NCI-H146 (cell line): ENCODE results near the gene TLR7.

Experiments
- DNase-seq: peaks from one replicate; lab custom pipeline; 2025; lab: John Stamatoyannopoulos, UW

Gene TLR7

GRCh38 chrX:12891171-12891570, 24.3 kb downstream of the TLR7 start:
- DNase-seq: no peak

- DNase-seq: no peak
These were observed 25.1 kb downstream of the TLR7 start for GRCh38 chrX:12891915-12892506.

GRCh38 chrX:12892716-12893115, 25.8 kb downstream of the TLR7 start:
- DNase-seq: no peak

- peak; percentile 64 for DNase-seq
These were observed 27.5 kb downstream of the TLR7 start for GRCh38 chrX:12894074-12895030.

- DNase-seq: no peak
These were observed 29.0 kb downstream of the TLR7 start for GRCh38 chrX:12895866-12896265.

GRCh38 chrX:12896935-12897334, 30.1 kb downstream of the TLR7 start:
- DNase-seq: no peak

GRCh38 chrX:12898073-12898472, 31.2 kb downstream of the TLR7 start:
- no peak for DNase-seq

- DNase-seq: no peak
These were observed 32.6 kb downstream of the TLR7 start for GRCh38 chrX:12899506-12899905.

- peak; percentile 40 for DNase-seq
These were observed 34.6 kb downstream of the TLR7 start for GRCh38 chrX:12901486-12901885.

GRCh38 chrX:12903646-12904045, 36.8 kb downstream of the TLR7 start:
- no peak for DNase-seq

- DNase-seq: no peak
These were observed 39.3 kb downstream of the TLR7 start, which contains the start of gene TLR8 for GRCh38 chrX:12906046-12906761. TSS of gene TLR8 (plus strand) at chrX:12906620. CDS start at chrX:12906707, 87 bp downstream.

- DNase-seq: peak; percentile 50
These were observed 43.7 kb downstream of the TLR7 start for GRCh38 chrX:12910423-12911121.

- no peak for DNase-seq
These were observed 44.2 kb downstream of the TLR7 start for GRCh38 chrX:12911122-12911470.

GRCh38 chrX:12912791-12913482, 46.1 kb downstream of the TLR7 start:
- DNase-seq: no peak

GRCh38 chrX:12917753-12918152, 50.9 kb downstream of the TLR7 start:
- no peak for DNase-seq

- no peak for DNase-seq
These were observed 52.2 kb downstream of the TLR7 start for GRCh38 chrX:12919051-12919450.

GRCh38 chrX:12919620-12920019, 52.7 kb downstream of the TLR7 start:
- no peak for DNase-seq

GRCh38 chrX:12920990-12921389, 54.1 kb downstream of the TLR7 start:
- DNase-seq: no peak

- DNase-seq: no peak
These were observed 55.2 kb downstream of the TLR7 start for GRCh38 chrX:12921886-12922598.

GRCh38 chrX:12922599-12922919, 55.7 kb downstream of the TLR7 start:
- no peak for DNase-seq

GRCh38 chrX:12929701-12930100, 62.8 kb downstream of the TLR7 start:
- DNase-seq: no peak
